DMS53 (cell line): Measurements from ENCODE around the gene TDRD10.
A peak's percentile ranks its signal among the peaks of the same experiment; 100 is the strongest.

Source experiments
- DNase-seq: peaks from one replicate; lab custom pipeline; 2025; lab: John Stamatoyannopoulos, UW

Gene TDRD10

DNA sequence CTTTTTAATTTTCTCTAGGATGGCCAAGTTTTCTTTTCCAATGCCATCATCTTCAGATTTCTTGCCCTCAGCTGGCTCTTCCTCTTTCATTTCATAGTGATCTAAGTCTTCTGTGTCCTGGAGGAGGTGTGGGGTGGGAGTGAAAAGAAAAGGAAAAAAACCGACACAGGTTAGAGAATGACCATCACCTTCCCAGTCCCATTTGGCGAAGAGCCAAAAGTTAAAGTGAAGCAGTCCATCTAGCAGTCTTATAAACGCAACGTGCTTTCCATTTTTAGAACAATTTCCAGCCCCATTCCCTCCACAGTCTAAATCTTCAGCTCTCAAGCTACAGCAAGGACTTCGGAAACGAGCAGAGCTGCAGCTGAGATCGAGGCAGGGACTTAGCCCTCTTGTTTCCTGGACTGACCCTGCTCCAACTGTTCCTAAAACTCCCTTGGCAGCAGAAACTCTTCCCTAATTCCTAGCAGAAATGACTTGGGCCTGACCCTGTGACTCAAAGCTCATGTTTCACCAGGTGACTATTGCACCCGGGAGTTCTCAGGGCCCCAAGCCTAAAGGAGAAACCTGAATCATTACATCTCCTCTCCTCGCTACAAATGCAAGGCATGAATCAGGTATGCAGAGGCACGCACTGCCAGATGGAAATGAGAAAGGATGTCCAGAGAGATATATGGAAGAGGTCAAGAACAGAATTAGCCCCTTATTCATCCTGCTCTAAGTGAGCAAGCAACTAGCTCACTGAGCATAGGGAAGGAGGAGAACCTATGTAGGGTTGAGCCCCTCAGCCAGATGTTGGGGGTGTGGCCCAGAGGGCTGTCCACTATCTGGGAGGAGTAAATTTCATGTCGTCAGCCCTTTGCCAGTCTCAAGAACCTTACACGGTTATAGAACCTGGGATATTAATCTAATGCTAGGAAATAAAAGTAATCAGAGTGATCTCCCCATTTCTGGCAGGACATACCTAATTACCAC lies 51.3 kb downstream of the TDRD10 start:
- no peak for DNase-seq

GRCh38 chr1:154556422-154556821 lies 54.4 kb downstream of the TDRD10 start:
- no peak for DNase-seq

GRCh38 chr1:154557248-154557938 lies 55.4 kb downstream of the TDRD10 start:
- no peak for DNase-seq

DNA sequence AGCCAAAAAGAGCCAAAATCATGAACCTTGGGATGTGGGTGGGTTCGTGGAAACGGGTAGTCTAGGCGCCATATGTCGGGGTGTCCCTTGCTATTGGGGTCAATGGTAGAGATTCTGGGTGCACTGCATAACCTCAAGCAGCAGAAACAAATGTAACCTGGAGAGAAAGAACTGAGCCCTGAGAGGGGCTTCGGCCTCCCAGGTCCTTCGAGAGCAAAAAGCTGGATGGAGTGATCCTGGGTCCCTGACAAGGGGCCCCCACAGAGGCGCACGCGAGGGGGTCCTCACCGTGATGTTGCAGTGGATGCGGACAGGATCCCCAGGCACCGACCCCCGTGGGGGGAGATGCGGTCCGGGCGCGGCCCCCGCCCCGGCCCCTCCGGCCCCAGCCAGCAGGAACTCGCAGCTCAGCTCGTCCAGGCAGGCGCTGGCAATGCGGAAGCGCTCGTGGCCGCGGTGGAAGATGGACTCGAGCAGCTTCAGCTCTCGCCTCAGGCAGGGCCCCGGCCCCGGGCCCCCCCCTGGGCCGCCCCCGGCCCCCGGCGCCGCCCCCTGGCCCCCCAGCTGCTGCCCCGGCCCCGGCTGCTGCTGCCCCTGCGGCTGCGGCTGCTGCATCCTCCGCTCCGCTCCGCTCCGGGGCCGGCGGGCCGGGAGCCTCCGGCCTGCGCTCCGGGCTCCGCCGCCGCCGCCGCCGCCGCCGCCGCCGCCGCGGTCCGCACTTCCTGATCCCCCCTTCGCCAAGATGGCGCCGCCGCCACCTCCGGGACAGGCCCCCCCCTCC lies 56.1 kb downstream of the TDRD10 start, which contains the start of gene UBE2Q1:
UBE2Q1 (minus strand) TSS at position 724 of the 781 bp plus-strand sequence; CDS start at position 615, 109 bp downstream.
- DNase-seq: peak; percentile 69

DNA sequence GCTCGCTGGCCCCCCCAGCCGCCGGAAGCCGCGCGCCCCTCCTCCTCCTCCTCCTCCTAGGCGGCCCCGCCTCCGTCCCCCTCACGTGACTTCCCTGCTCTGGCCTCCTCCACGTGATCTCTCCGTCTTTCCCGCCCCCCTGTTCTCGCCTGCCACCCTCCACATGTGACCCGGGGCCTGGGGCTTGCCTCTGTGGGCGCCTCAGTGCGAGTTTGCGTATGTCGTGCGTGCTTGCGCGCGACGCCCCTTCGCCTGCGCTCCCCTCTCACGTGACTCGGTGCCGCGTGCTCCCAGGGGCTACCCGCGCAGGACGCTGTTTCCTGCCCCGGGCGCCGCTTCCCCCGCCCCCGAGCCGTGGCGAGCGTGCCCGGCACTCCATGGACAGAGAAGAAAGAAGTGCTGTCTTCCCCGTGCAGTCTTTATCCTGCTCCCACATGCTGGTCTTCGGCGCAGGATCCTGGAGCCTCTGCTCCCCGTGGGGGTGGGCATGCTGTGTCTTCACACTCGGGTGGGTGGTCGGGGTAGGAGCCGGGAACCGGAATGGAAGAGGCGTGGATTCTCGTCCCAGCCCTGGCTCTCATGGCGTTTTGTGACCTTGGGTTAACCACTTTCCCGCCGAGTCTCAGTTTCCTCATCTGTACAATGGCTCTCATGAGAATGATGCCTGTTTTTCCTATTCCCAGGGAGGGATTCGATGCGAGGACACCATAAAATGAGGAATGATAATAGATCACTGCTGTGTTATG lies 56.9 kb downstream of the TDRD10 start:
- DNase-seq: peak; percentile 100

GRCh38 chr1:154559466-154560044 lies 57.5 kb downstream of the TDRD10 start:
- DNase-seq: peak; percentile 97

DNA sequence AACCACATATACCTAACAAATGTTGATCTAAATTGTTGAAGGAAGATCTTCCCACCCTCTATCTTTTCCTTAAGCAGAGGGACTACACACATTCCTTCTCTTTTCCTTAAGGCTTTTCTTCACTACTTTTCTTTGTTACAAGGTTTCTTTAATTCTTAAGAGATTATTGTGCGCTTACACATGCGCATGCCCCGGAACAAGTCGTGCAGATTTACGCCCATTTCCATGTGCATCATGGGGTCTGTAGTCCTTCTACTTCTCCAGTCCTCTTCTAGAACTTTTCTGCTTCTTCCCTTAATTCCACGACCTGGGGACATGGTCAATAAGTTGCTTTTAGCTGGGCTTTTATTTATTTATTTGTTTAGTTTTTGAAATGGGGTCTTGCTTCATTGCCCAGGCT lies 63.9 kb downstream of the TDRD10 start:
- no peak for DNase-seq

GRCh38 chr1:154567386-154568156 lies 65.6 kb downstream of the TDRD10 start, which contains the start of gene CHRNB2:
TSS of gene CHRNB2 (plus strand) at chr1:154567778. CDS start at chr1:154568045, 267 bp downstream.
- DNase-seq: peak; percentile 87

DNA sequence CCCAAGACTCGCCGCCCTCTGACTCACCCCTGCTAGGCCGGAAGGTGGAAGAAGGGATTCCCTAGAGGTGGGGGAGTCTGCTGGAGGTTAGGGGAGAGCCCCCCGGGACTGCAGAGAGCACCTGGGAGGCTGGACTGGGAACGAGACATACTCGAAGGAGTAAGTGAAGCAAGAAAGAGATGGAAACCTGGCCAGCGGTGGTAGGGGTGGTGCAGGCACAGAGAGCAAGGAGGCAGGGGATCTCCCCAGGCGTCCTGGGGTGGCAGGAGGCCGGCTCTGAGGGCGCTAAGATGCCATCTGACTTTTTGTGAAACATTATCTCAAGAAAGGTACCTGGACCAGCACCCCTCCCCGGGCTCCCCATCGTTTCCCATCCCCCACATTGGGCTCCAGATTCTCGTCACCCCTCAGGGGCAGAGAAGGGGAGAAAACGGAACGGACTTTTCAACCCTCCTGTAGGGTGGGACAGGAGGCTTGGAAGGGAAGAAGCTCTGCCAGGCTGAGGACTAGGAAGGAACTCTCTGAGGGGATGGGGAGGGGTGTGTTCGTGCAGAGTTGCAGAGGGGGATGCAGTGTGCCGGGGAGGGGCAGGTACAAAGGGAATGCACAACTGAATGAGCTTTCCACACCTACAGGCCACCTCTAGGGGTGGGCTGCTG lies 66.3 kb downstream of the TDRD10 start:
- no peak for DNase-seq

- DNase-seq: no peak
These were observed 69.4 kb downstream of the TDRD10 start for GRCh38 chr1:154571244-154571963.

- DNase-seq: no peak
These were observed 69.9 kb downstream of the TDRD10 start for GRCh38 chr1:154571964-154572288.

DNA sequence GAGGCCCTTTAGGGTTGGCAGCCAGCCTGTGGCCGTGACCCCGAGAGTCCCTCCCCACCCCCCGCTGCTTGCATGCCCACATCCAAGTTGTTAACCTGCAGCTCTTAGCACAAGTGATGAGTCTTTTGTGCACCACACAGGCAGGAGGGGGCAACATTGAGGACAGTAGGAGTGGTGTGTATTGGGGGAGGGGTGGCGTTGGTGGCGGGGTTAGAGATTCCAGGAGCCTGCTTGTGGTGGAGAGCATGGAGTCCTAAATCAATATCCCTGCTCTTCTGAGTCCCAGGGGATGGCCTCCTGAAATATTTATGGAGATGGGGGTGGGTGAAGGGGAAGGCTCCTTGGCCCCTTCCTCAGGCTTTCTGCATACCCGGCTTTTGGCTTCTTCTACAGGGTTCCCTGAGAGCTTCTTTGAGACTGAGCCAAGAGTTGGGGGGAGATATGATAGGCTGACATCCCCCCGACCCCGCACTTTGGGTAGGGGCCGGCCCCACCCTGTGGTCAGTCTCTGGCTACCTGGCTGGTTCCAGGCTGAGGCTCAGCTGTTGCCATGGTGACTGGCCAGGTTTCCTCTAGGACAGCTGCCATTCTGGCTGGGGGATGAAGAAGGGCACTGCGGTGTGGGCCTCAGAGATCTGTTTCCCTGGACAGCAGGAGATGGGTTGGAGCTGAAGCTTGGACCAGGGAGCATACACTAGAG lies 70.6 kb downstream of the TDRD10 start:
- peak; percentile 29 for DNase-seq

GRCh38 chr1:154573168-154573510 lies 71.1 kb downstream of the TDRD10 start:
- DNase-seq: no peak

DNA sequence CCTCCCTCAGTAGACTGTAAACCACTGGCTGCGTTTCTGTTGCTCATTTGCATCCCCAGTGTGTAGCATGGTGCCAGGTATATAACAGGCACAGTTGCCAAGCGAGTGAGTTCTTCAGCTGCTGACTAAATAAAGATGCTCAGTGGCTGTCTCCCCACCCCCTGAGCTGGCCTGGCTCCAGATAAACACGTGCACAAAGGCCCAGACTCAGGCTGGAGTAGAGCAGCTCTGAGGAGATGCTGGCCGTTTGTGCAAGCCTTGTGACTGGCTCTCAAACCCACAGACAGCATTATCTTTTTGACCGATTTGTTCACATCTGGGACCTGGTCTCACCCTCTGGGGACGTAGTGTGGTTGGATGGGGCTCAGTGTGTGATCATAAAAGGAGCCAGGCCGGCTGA lies 72.7 kb downstream of the TDRD10 start:
- peak; percentile 69 for DNase-seq

- no peak for DNase-seq
These were observed 73.3 kb downstream of the TDRD10 start for GRCh38 chr1:154575147-154575927.

DNA sequence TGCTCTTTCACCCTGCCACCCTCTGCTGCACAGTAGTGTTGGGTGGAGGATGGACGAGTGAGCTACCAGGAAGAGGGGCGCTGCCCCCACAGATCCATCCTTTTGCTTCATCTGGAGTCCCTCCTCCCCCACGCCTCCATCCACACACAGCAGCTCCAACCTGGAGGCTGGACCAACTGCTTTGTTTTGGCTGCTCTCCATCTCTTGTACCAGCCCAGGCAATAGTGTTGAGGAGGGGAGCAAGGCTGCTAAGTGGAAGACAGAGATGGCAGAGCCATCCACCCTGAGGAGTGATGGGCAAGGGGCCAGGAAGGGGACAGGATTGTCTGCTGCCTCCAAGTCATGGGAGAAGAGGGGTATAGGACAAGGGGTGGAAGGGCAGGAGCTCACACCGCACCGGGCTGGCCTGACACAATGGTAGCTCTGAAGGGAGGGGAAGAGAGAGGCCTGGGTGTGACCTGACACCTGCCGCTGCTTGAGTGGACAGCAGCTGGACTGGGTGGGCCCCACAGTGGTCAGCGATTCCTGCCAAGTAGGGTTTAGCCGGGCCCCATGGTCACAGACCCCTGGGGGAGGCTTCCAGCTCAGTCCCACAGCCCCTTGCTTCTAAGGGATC lies 74.0 kb downstream of the TDRD10 start:
- DNase-seq: no peak

DNA sequence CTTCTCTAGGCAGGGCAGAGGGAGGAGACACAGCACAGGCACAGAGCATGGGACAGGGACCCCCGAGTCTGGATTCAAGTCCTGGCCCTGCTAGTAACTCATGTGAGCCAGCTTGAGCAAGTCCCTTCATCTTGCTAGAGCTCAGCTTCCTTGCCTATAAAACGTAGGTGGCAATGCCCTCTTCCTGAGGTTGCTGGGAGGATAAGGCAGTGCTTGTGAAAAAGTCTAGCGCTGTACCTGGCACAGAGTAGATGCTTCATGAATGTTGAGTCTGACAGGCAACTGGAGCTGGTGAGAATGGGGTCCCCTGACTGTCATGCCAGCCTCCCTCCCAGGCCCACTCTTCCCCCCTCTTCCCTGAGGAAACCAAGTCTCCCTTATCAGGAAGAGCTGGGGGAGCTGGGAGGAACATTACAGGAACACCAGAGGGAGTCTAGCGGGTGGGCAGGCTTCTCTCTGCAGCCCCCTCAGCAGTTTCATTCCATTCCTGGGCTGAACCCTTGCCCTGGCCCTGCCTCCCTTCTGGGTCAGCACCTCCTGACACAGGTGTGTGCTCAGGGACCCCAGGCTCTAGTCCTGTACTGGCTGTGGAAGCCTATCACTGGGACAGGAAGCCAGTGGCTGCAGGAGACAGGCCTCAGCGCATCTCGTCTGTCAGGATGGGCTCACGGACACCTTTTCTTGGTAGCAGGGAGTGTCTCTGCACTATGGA lies 75.5 kb downstream of the TDRD10 start:
- DNase-seq: no peak
